ENCODE measurements around the gene CRIP1.

The CRIP1 gene

DNA sequence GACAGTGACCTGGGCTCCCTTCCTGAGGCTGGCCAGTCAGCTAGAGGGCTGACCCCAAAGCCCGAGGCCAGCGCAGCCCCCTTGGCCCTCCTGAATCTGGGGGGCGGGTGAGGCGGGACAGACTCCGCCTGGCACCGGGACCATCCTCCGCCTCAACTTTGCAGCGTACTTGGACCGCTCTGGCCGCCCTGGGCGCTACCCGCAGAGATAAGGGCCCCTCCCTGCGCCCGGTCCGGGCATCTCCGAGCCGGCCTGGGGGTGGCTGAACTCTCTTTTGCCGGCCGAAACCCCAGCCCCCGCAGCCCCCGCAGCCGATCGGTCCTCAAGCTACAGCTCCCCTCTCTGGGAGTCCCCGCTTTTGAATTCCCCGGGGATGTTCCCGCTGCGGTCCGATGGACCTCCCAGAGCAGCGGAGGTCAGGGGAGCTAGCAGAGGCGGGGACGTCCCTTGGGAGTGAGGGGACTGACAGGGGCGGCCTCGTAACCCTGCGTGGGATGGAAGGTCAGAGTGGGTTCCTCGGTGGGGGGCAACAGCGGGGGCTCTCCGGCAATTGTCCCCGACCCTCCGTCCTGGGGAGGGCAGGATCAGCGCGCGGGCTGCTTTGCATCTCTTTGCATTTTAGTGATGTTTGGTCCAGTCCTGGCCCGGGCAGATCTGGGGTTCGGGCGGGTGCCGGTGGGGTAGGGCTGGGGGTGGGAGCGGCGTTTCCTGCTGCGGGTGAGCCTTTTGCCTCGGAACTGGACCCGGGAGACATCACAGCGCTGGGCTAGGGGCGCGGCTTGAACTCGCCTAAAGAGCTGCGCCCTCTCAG, at the start of gene CRIP1:
Gene CRIP1 (plus strand): TSS at position 724 of the 811 bp plus-strand sequence. CDS start 374 bp downstream, outside the sequence.
- peak; percentile 57 for DNase-seq

GRCh38 chr14:105436891-105437722, 49.6 kb upstream of the CRIP1 start:
- no peak for DNase-seq

GRCh38 chr14:105437723-105438500, 48.8 kb upstream of the CRIP1 start:
- no peak for DNase-seq

GRCh38 chr14:105439179-105439578, 47.5 kb upstream of the CRIP1 start:
- no peak for DNase-seq

GRCh38 chr14:105439710-105440553, 46.8 kb upstream of the CRIP1 start:
- DNase-seq, result no peak

GRCh38 chr14:105440554-105440900, 46.2 kb upstream of the CRIP1 start:
- no peak for DNase-seq

GRCh38 chr14:105440992-105441391, 45.7 kb upstream of the CRIP1 start:
- no peak for DNase-seq

GRCh38 chr14:105442125-105442524, 44.6 kb upstream of the CRIP1 start:
- no peak for DNase-seq

DNA sequence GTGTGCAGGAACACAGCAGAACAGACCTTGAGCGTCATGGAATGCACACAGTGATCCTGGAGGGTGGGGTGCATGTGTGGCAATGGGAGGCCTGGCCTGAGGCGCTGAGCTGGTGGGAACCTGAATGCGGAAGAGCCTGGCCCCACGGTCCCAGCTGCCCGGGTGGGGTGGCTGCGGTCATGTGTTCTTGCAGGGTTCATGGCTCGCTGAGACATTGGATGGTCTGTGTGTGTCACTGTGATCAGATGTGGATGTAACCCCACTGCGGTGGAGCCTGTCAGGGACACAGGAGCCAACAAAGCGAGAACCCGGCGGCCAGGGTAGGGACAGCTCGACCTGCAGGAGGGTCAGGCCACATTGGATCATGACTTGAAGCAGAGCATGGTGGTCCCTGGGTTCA, 43.9 kb upstream of the CRIP1 start:
- DNase-seq, result no peak

GRCh38 chr14:105444859-105445258, 41.8 kb upstream of the CRIP1 start:
- no peak for DNase-seq

DNA sequence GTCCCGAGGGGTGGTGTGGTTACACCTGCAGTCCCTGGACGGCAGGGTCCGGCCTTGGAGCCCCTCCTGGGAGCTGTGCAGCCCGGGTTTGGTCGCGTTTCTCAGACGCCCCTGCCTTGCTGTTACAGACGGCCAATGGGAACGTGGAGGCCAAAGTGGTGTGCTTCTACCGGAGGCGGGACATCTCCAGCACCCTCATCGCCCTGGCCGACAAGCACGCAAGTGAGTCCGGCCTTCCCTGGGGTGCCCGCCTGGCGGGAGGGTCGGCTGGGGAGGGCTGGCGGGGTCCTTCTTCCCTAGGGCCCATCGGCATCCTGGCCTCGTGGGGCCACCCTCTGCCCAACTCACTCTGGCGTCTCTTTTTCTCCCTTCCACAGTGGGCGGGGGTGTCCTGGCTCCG, 41.4 kb upstream of the CRIP1 start:
- no peak for DNase-seq

DNA sequence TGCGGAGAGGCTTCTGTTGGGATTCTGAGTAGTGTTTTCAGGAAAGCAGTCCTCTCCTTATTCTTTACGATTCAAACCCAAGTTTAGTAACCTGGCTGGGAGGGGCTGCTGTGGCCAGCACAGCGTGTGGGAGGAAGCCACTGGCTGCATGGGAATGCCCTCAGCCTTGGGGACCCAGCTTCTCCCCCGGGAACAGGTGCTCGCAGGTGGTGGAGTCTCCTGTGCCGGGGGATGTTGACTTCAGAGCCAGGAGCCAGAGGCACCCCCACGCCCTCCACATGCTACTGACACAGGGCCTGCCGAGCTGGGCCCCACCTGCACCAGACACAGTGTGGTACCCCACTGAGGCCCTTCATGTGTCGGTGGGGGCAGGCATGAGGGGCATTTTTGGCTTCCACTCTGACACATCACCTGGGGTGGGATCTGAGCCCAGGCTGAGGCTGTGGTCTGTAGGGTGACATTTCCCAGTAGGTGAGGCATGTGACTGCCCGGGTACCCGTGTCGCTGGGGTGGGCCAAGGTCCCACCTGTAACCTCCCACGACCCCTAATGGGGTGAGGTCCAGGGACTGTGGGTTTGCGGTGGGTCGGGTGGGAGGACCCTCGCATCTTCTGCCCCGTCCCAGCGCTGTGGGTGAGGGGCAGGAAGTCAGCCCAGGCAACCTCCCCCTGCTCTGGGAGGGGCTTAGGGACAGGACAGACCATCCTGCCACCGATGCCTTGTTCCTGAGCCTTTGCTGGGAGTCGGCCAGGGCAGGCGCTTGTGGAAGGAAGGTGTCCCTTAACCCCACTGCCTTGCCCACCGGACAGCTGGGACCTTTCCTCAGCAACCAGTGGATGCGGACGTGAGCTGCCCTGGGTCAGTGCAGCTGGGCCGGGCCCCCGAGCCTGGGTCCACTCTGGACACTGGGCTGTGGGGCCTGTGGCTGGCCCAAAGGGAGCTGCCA, 40.5 kb upstream of the CRIP1 start:
- no peak for DNase-seq

GRCh38 chr14:105446971-105447370, 39.7 kb upstream of the CRIP1 start:
- no peak for DNase-seq

GRCh38 chr14:105447651-105448640, 38.7 kb upstream of the CRIP1 start:
- DNase-seq, result no peak

- DNase-seq, result peak; percentile 65
These were observed 38.0 kb upstream of the CRIP1 start for GRCh38 chr14:105448706-105449111.

GRCh38 chr14:105449276-105450122, 37.2 kb upstream of the CRIP1 start:
- no peak for DNase-seq

- no peak for DNase-seq
These were observed 36.6 kb upstream of the CRIP1 start for GRCh38 chr14:105450123-105450505.

- no peak for DNase-seq
These were observed 35.6 kb upstream of the CRIP1 start for GRCh38 chr14:105450864-105451720.
